Measurements from ENCODE around the gene SUMO3. TPM values are rescaled to one million over a fixed set of nuclear protein-coding genes. Genes with fewer than 3 reads are reported as not detected.
A peak's percentile ranks its signal among the peaks of the same experiment; 100 is the strongest.

SUMO3 gene
- total and polyA plus RNA-seq, 2 of the 8 experiments (the other 6 are each of a cell fraction or from before 2014, with no cell fraction given) = 96.8 to 101 TPM

- H4K5ac ChIP-seq (ENCODE audit: insufficient read length, low read depth, low read length) = no peak overlapping the region
- WGBS, 2 experiments (ENCODE audit: extremely low coverage in 1 of 2, insufficient coverage in 1 of 2, insufficient read length in 1 of 2, insufficient replicate concordance in 2 of 2, low coverage in 1 of 2, low lambda C conversion rate in 2 of 2, missing lambda C conversion rate in 1 of 2) = 86% methylated on average over 8 of the region's 8 CpGs; no CpG with 5 or more reads in 1 of the 2 experiments
- H3K4ac ChIP-seq (replicated peaks; ENCODE audit: insufficient read length, low read depth, low read length) = no peak overlapping the region
- H4K20me1 ChIP-seq (replicated peaks in 1 of 2; ENCODE audit: control insufficient read depth in 1 of 2, insufficient read depth in 2 of 2, low read length in 2 of 2) = peaks cover 0 to 7% of the 10 kb centered on the region in 2 experiments
- H3K4me3 ChIP-seq (ENCODE audit: extremely low read depth in 1 of 4, insufficient read depth in 2 of 4, low read depth in 3 of 4, low read length in 4 of 4) = no peak overlapping the region
- peaks cover 0 to 4% of the 10 kb centered on the region in 2 experiments; a peak in 1 of 4 replicates for H3K9me3 ChIP-seq (ENCODE audit: insufficient read depth in 2 of 2, low read depth in 1 of 2, low read length in 1 of 2)
- H3K4me1 ChIP-seq (replicated peaks in 1 of 4; ENCODE audit: control insufficient read depth in 3 of 4, insufficient read depth in 4 of 4, low read length in 3 of 4) = no peaks in the 10 kb centered on the region
- no peak overlapping the region for H2BK15ac ChIP-seq (ENCODE audit: low read length)
- H3K4me2 ChIP-seq (ENCODE audit: insufficient read depth in 1 of 2, low read depth in 2 of 2, low read length in 2 of 2) = no peak overlapping the region
- H3K56ac ChIP-seq (replicated peaks; ENCODE audit: insufficient read length, low read depth, low read length) = no peak overlapping the region
- H3K14ac ChIP-seq (ENCODE audit: insufficient read length) = no peak overlapping the region
- no peak overlapping the region for H3K9ac ChIP-seq (replicated peaks in 1 of 4; ENCODE audit: extremely low read depth in 1 of 4, low read depth in 3 of 4, low read length in 3 of 4)
- no peak for DNase-seq (ENCODE audit: low read depth in 1 of 2, low spot score in 2 of 2)
- no peak overlapping the region for H2BK20ac ChIP-seq (ENCODE audit: low read length)
- no peak overlapping the region for H2BK120ac ChIP-seq (replicated peaks; ENCODE audit: low read depth, low read length)
- H2BK12ac ChIP-seq (ENCODE audit: low read depth, low read length) = 0 out of 2 replicates have a peak overlapping the region, but pooled peaks have one; percentile 30
- peak overlapping the region; percentile 45 for H2BK5ac ChIP-seq (ENCODE audit: low read depth, low read length)
- H3K18ac ChIP-seq (ENCODE audit: extremely low read depth, low read length) = no peak overlapping the region
- no peaks in the 10 kb centered on the region for H3K23me2 ChIP-seq (ENCODE audit: low read depth, low read length)
- ChIA-PET POLR2A (ENCODE audit: partially characterized antibody) (no interaction called here), CTCF (ENCODE audit: partially characterized antibody) (interaction anchor here (0.9 to 1.5 kb wide), 2 partner anchors 11 to 29 kb away, joined by 3 read pairs; no protein-coding TSS in a partner anchor)
- peaks cover 0 to 56% of the 10 kb centered on the region in 2 experiments for H3K79me2 ChIP-seq (ENCODE audit: control insufficient read depth in 1 of 2, insufficient read depth in 2 of 2, low read length in 2 of 2)
- peaks cover 5 to 40% (median 20%) of the 10 kb centered on the region in 4 experiments; a peak in 7 of 8 replicates for H3K36me3 ChIP-seq (ENCODE audit: control insufficient read depth in 2 of 4, insufficient read depth in 4 of 4, low read length in 3 of 4)
- no peak for FAIRE-seq
- TF ChIP-seq PHF8 (conservative IDR thresholded peaks at IDR 0.05; ENCODE audit: low read depth, low read length) (no peak), MAFK (IDR thresholded peaks at IDR 0.05; ENCODE audit: low read depth, low read length) (no peak), YY1 (IDR thresholded peaks at IDR 0.05; ENCODE audit: low read depth, low read length) (no peak), SIRT6 (IDR thresholded peaks at IDR 0.05; ENCODE audit: low read length) (no peak), CHD2 (IDR thresholded peaks at IDR 0.05; ENCODE audit: low read length) (no peak), KDM1A (IDR thresholded peaks at IDR 0.05; ENCODE audit: borderline replicate concordance, low read length) (no peak), CTCF (IDR thresholded peaks at IDR 0.05; ENCODE audit: control extremely low read depth in 1 of 3, insufficient read depth in 1 of 3, low read depth in 1 of 3, low read length in 3 of 3) (no peak), MAX (IDR thresholded peaks at IDR 0.05) (no peak), ATF3 (IDR thresholded peaks at IDR 0.05; ENCODE audit: insufficient read depth, low read depth, low read length) (no peak), SP1 (IDR thresholded peaks at IDR 0.05; ENCODE audit: low read depth, low read length) (no peak)
- H2AK5ac ChIP-seq (ENCODE audit: low read depth, low read length) = peak overlapping the region; percentile 60; the same call in 1 of the 2 replicates
- no peak overlapping the region for H3K27ac ChIP-seq (ENCODE audit: low read depth, low read length)
- H2AFZ ChIP-seq (ENCODE audit: low read length) = no peak overlapping the region
- peaks cover 6% of the 10 kb centered on the region for H3K79me1 ChIP-seq (ENCODE audit: low read depth, low read length)
- no peak overlapping the region for H4K8ac ChIP-seq (ENCODE audit: extremely low read depth, insufficient read depth, low read length)
- H4K91ac ChIP-seq (replicated peaks; ENCODE audit: insufficient read length, low read length) = no peak overlapping the region
- no peak overlapping the region for H3K23ac ChIP-seq (ENCODE audit: insufficient read length)
- no peaks in the 10 kb centered on the region for H3K27me3 ChIP-seq (replicated peaks in 1 of 4; ENCODE audit: control insufficient read depth in 3 of 4, extremely low read depth in 1 of 4, insufficient read depth in 3 of 4, low read length in 3 of 4)
Observed at GRCh38 chr21:44778499-44778911, 39.4 kb downstream of the SUMO3 start.
